Right ventricle myocardium superior (tissue), 1 donor: ENCODE results near the gene CYP4V2. TPM values are rescaled to one million over a fixed set of nuclear protein-coding genes. Genes with fewer than 3 reads are reported as not detected.

ENCODE experiments used
- ATAC-seq: fragments of 200-7000 bp; cut with Tn5 transposase; one replicate; pipeline ENCODE4 v1.9.1; 2020; ENCODE audit warnings: mild to moderate bottlenecking; ENCODE audit not compliant: poor library complexity
- DNase-seq: peaks from one replicate; pipeline ENCODE4 v3.0.0-alpha.2; 2020
- intact Hi-C: fragments of 100-400 bp; cut with DNase I; formaldehyde crosslinking; loops from one replicate; pipeline ENCODE4 v1.11.2; 2022
- total RNA-seq: library from RNA; stranded (reverse); fragmentation: NEBNext Ultra II Directional; extraction: Animal tissue kit (Norgen Biotek cat#: 25700); gene quantifications from one replicate; pipeline ENCODE4 v1.2.1, GENCODE V29; 2021
- donor health status: DM: no; HTN: yes; CAD: no; lungs with severe emphysema.

The CYP4V2 gene
- total RNA-seq, 1 donor from 2014 or later, result 25.3 TPM

GRCh38 chr4:186250760-186251159 lies 59.4 kb downstream of the CYP4V2 start:
- ATAC-seq, result no peak
- no peak for DNase-seq
- intact Hi-C loops, result no loop called here

- ATAC-seq, result no peak
- no peak for DNase-seq
- intact Hi-C loops, result no loop called here
Measured at GRCh38 chr4:186255122-186255521, 63.8 kb downstream of the CYP4V2 start.

DNA sequence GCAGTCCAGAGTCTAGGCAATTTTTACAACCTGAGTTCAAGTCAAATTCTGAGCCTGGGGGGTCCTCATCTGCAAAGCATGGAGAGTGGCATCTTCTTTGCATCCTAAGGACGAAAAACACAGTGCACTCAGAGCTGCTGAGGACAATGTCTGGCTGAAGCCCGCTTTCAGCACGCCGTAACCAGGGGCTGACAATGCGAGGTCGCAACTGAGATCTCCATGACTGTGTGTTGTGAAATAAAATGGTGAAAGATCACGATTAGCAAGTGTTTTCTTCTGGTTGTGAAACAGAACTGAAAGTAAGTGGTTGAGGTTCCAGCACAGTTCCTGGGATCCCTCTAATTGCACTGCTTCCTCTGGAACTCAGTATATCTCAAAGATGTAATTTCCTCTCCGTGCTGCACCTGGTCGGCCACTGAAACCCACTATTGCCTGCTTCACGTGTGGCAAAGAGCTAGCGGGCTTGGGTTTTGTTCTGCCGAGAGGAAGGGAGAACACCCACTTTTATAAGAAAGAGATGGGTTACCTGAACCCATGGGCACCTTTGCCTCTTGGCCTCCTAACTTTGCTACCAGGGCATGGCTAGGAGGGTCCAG lies 66.9 kb downstream of the CYP4V2 start:
- no peak for ATAC-seq
- intact Hi-C loops, result no loop called here
- DNase-seq, result no peak

DNA sequence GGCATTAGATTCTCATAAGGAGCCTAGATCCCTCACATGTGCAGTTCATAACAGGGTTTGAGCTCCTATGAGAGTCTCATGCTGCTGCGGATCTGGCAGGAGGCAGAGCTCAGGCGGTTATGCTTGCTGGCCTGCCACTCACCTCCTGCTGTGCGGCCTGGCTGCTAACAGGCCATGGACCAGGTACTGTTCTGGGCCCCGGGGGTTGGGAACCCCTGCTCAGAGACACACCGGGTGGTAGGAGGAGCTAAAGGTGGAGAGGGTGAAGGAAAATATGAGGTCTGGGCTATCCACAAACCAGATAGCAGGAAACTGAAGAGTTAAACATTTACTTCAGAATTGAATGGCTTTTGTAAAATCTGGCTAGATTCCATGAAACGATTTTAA lies 68.7 kb downstream of the CYP4V2 start:
- intact Hi-C loops, result no loop called here
- DNase-seq (no peak), ATAC-seq (no peak)

Other genes starting within 250 kb of the CYP4V2 start
- gene TLR3, start 122.4 kb upstream of the CYP4V2 start, total RNA-seq, result 4.6 TPM
- 14.6 TPM for gene FAM149A, start 86.9 kb upstream of the CYP4V2 start, total RNA-seq
- gene KLKB1, start 35.9 kb downstream of the CYP4V2 start, total RNA-seq, result 1.2 TPM
- gene F11, start 74.6 kb downstream of the CYP4V2 start, total RNA-seq, result 0.40 TPM